CD4-positive, alpha-beta T cell treated with Interleukin-6 for 4 hours (primary cell): ENCODE results near the gene TMEM92.
"Not testable (repeated sequence)": the region's sequence is repeated elsewhere in the genome, so short reads cannot be mapped to it uniquely, and the experiment has no call there.

Experiments
- DNase-seq: peaks from one replicate; pipeline ENCODE4 v3.0.0-alpha.2; 2020; ENCODE audit warnings: mixed read lengths

The TMEM92 gene

DNA sequence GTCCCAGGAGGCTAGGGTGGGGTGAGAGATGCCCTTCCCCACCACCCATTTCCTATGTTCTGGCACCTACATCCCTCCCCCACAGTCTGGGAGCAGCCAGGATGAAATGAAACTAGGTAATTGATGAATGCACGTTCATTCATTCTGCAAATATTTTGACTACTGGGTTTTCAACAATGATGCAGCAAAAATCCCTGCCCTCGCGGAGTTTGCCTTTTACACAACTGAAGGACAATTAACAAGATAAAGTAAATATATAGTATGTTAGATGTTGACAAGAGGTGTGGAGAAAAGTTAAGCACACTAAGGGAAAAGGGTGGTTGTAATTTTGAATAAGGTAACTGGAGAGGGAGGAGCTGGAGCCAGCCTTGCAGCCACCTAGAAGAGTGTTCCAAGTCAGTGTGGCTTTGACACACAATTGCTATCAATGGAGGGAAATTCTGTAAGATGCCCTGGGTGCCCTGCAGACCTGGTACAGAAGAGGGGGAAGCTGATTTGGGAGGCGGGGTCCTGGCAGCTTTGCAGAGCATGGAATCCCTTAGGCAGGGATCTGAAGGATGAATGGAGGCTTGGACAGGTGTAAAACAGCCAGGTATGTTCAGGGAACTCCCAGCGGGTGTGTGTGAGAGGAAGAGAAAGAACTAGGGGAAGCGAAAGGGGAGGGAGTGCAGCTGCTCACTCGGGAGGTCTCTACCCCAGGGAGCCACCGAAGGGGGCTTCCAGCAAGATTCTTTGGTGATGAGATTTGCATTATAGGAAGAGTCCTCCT lies 2.5 kb downstream of the TMEM92 start:
- no peak for DNase-seq

GRCh38 chr17:50277357-50277754 lies 3.1 kb downstream of the TMEM92 start:
- DNase-seq, result no peak

- DNase-seq, result no peak
Observed at GRCh38 chr17:50278526-50279180, 4.4 kb downstream of the TMEM92 start.

DNA sequence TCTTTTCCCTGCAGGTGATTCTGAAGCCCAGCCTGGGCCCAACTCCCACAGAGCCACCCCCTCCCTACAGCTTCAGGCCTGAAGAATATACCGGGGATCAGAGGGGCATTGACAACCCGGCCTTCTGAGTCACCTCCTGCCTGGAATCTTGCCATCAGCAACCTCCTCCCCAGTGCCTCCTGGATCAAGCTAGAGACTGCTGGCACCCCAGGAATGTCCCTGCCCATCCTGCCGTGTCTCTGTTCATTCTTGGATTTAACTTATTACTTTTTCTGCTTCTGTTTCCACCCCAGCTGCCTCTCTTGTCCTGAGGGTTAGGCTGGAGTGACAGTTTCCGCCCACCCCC lies 4.9 kb downstream of the TMEM92 start:
- DNase-seq, result no peak

DNA sequence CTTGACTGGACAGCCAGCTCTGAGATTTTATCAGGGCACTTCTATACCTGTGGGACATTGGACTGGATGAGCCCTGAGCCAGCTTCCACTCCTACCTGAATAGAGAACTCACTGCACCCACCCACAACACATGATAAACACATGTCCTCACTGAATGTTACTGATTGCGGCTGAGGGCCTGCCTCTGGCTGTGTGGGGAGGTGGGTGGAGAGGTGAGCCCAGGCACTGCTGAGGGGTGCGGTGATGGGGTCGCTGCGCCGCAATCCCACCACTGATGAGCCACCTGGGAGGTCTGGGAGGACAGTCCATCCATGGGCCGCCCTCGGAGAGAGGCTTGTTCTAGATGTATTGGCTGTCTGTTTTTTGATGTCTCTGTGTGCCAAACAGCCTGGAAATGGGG lies 5.4 kb downstream of the TMEM92 start:
- no peak for DNase-seq

- DNase-seq, result no peak
Observed at GRCh38 chr17:50280068-50280467, 5.8 kb downstream of the TMEM92 start.

DNA sequence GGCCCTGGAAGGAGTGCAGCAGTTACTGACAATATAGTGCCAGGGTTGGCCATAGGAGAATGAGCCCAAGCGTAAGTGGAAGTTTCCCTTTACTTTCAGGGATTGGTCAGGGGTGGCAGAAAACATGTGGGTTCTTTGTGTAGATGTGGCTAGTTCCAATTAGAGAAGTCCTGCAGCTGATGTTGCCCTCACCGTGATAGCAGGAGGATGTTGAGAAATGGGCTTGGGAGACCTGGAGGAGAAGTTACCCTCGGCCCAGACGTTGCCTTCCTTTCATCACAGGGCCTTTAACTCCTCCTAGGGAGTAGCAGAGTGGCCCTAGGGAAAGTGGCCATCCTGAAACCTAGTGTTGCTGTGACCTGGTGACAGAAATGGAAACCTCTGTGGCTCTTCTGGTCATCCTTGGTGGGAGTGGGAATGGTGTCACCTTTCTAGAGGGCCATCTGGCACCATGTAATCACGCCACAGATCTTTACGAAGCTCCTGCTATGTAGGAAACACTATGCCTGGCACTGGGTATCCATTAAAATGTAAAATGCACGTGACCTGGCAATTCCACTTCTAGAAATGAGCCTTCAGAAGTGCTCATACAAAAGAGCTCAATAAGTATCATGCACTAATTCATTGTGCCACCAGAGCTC lies 6.7 kb downstream of the TMEM92 start:
- DNase-seq, result no peak

- no peak for DNase-seq
Observed at GRCh38 chr17:50281739-50282401, 7.6 kb downstream of the TMEM92 start.

GRCh38 chr17:50283246-50283645 lies 9.0 kb downstream of the TMEM92 start:
- DNase-seq, result no peak

DNA sequence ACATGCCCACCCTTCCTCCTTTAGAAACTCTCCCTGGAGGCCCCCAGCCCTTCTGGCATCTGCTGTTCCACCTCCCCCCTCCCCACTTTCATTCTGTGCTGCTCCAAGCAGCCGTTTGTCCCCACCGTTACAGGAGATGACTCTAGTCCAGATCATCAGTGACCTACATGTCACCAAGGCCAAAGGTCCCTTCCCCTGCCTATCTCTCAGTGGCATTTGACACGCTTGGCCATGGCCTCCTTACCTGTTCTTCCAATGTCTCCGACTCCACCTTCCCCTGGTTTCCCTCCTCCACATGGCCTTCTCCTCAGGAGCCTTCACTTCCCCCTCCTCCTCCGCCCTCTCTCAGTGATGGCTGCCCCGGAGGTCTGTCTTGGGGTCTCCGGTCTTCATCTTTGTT lies 9.4 kb downstream of the TMEM92 start:
- DNase-seq, result no peak

DNA sequence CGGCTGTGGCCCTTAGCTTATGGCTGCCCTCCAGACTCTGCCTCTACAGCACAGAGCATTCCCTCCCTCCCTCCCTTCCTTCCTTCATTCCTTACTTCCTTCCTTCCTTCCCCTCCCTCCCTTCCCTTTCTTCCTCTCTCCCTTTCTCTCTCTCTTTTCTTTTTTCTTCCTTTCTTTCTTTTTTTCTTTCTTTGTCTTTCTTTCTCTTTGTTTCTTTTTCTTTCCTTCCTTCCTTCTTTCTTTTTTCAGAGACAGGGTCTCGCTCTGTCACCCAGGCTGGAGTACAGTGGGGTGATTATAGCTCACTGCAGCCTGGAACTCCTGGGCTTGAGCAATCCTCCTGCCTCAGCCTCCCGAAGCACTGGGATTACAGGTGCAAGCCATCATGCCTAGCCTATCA lies 11.7 kb downstream of the TMEM92 start:
- no peak for DNase-seq

DNA sequence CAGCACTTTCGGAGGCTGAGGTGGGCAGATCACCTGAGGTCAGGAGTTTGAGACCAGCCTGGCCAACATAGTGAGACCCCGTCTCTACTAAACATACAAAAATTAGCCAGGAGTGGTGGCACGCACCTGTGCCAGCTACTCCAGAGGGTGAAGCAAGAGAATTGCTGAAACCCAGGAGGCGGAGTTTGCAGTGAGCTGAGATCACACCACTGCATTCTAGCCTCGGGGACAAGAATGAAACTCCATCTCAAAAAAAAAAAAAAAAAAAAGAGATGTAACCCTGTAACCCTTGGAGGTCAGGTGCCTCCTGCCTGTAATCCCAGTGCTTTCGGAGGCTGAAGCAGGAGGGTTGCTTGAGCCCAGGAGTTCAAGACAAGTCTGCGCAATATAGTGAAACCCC lies 13.0 kb downstream of the TMEM92 start:
- not testable (repeated sequence) for DNase-seq

DNA sequence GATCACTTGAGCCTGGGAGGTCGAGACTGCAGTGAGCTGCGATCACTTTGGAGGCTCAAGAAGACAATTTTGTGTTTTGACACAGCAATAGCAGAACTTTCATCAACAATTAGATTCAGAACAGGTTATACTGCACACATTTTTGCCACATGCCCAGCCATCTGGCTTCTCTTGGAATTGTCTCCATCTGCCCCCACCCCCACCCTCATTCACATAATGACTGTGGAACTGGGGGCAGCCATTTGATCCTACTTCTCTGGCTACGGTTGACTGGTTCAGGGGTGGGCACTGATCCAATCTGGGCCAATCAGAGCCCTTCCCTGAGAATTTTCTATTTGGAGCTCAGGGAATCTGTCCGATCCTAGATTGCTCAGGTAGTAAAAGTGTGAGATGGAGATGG lies 14.0 kb downstream of the TMEM92 start:
- no peak for DNase-seq

DNA sequence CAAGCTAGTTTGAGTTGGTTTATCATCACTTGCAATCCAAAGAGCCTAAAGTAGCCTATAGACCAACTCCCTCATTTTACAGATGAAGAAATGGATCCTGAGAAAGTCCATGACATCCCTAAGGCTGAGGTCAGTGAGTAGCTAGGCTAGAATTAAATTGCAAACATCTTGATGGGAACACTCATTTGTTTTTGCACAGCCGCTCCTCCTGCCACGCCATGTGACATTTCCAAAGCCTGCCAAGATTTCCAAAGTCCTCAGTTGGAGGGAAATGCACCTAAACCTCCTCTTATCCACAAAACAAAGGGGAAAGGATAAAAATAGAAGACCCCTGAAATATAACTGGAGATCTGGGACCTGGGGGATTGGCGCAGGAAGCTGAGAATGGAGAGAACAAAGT lies 15.0 kb downstream of the TMEM92 start:
- no peak for DNase-seq

- DNase-seq, result no peak
Observed at GRCh38 chr17:50289991-50290702, 15.9 kb downstream of the TMEM92 start.

- DNase-seq, result no peak
Observed at GRCh38 chr17:50290933-50291332, 16.7 kb downstream of the TMEM92 start.

DNA sequence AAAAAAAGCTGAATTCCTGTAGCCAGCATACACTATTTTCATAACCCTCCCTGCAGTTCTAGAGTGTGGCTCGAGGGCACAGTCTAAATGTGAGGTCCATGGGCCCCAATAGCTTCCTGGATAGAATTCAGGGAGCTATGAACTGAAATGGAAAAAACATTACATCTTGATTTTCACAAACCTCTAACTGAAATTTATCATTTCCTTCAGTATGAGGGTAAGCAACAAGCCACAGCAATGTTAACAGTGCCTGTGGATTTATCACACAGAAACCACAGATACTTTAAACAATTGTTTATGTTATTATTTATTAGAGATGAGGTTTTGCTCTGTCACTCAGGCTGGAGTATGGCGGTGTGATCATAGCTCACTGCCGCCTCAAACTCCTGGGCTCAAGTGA lies 18.2 kb downstream of the TMEM92 start:
- no peak for DNase-seq

- DNase-seq, result no peak
Observed at GRCh38 chr17:50295021-50295420, 20.8 kb downstream of the TMEM92 start.

DNA sequence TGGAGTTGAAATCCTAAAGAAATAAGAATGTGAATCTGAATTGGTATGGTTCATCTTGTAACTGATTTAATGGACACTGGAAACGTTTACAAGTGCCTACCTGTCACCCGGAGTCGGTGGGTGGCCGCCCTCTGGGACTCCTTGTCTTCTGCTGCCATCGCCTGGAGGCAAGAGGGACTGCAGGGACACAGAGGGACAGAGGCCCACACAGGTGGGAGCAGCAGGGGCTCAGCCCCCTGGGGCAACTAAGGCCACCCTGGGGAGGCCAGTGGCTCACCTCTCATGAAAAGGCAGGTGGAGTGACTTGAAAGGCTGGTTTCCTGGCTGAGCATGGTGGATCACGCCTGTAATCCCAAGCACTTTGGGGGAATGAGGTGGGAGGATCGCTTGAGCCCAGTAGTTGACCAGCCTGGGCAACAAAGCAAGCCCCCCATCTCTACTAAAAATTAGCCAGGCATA lies 23.2 kb downstream of the TMEM92 start:
- peak; percentile 82 for DNase-seq

- no peak for DNase-seq
Observed at GRCh38 chr17:50298018-50298417, 23.8 kb downstream of the TMEM92 start.

DNA sequence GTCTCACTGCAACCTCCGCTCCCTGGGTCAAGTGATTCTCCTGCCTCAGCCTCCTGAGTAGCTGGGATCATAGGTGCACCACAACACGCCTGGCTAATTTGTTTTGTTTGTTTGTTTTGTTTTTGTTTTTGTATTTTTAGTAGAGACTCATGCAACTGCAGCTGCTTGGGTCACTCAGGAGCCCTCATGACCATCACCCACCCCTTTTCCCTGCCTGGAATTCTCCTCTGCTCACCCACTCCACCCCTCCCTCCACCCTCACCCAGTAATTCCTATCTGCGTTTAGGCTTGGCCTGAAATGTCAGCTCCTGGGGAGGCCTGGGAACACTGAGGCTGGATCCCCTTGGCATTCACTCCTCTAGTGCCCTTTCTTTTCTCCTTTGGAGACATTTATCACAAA lies 25.5 kb downstream of the TMEM92 start:
- DNase-seq, result no peak

- DNase-seq, result not testable (repeated sequence)
Observed at GRCh38 chr17:50300824-50301223, 26.6 kb downstream of the TMEM92 start.
